ENCODE data around the gene MB.

MB gene

DNA sequence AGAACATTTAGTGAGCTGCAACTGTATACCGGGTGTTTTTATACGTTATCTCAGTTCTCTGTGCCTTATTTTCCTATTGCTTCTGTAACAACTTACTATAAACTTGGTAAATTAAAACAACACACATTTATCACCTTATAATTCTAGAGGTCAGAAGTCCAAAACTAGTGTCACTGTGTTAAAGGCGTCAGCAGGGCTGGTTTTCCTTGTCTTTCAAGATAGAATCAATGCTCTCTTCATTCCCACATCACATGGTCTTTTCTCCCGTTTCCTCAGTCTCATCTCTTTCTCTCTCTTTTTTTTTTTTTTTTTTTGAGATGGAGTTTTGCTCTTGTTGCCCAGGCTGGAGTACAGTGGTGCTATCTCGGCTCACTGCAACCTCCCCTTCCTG is 36.1 kb downstream of the MB start:
- H3K9me3 Mint-ChIP-seq, result no peaks in the 10 kb centered on the region
- H3K4me3 Mint-ChIP-seq, result no peak overlapping the region
- H3K4me1 Mint-ChIP-seq, result no peaks in the 10 kb centered on the region
- no peaks in the 10 kb centered on the region for H3K36me3 Mint-ChIP-seq
- H3K27ac Mint-ChIP-seq, result no peak overlapping the region
- H3K27me3 Mint-ChIP-seq, result peaks cover 1% of the 10 kb centered on the region

- peaks cover 1% of the 10 kb centered on the region for H3K27me3 Mint-ChIP-seq
- no peaks in the 10 kb centered on the region for H3K36me3 Mint-ChIP-seq
- no peak overlapping the region for H3K4me3 Mint-ChIP-seq
- H3K4me1 Mint-ChIP-seq, result no peaks in the 10 kb centered on the region
- no peak overlapping the region for H3K27ac Mint-ChIP-seq
- H3K9me3 Mint-ChIP-seq, result no peaks in the 10 kb centered on the region
Measured at GRCh38 chr22:35580351-35581022, 36.6 kb downstream of the MB start.

GRCh38 chr22:35578836-35579575 is 38.1 kb downstream of the MB start:
- H3K4me1 Mint-ChIP-seq, result no peaks in the 10 kb centered on the region
- H3K9me3 Mint-ChIP-seq, result no peaks in the 10 kb centered on the region
- H3K4me3 Mint-ChIP-seq, result no peak overlapping the region
- no peak overlapping the region for H3K27ac Mint-ChIP-seq
- H3K27me3 Mint-ChIP-seq, result peaks cover 1% of the 10 kb centered on the region
- no peaks in the 10 kb centered on the region for H3K36me3 Mint-ChIP-seq

- Mint-ChIP-seq H3K27me3 (peaks cover under 1% of the 10 kb centered on the region), H3K4me3 (no peak overlapping the region), H3K27ac (no peak overlapping the region), H3K36me3 (no peaks in the 10 kb centered on the region), H3K4me1 (no peaks in the 10 kb centered on the region), H3K9me3 (no peaks in the 10 kb centered on the region)
Measured at GRCh38 chr22:35577799-35578659, 39.1 kb downstream of the MB start.

- Mint-ChIP-seq H3K27ac (no peak overlapping the region), H3K4me3 (no peak overlapping the region), H3K36me3 (no peaks in the 10 kb centered on the region), H3K4me1 (no peaks in the 10 kb centered on the region), H3K27me3 (no peaks in the 10 kb centered on the region), H3K9me3 (no peaks in the 10 kb centered on the region)
Measured at GRCh38 chr22:35576671-35577070, 40.5 kb downstream of the MB start.

GRCh38 chr22:35575116-35575748 is 41.9 kb downstream of the MB start:
- Mint-ChIP-seq H3K4me3 (no peak overlapping the region), H3K27me3 (no peaks in the 10 kb centered on the region), H3K4me1 (no peaks in the 10 kb centered on the region), H3K27ac (no peak overlapping the region), H3K36me3 (no peaks in the 10 kb centered on the region), H3K9me3 (no peaks in the 10 kb centered on the region)

- Mint-ChIP-seq H3K4me3 (no peak overlapping the region), H3K4me1 (no peaks in the 10 kb centered on the region), H3K36me3 (no peaks in the 10 kb centered on the region), H3K27ac (no peak overlapping the region), H3K27me3 (no peaks in the 10 kb centered on the region), H3K9me3 (no peaks in the 10 kb centered on the region)
Measured at GRCh38 chr22:35572556-35572955, 44.6 kb downstream of the MB start.

GRCh38 chr22:35570686-35571194 is 46.4 kb downstream of the MB start:
- no peaks in the 10 kb centered on the region for H3K27me3 Mint-ChIP-seq
- no peak overlapping the region for H3K4me3 Mint-ChIP-seq
- no peaks in the 10 kb centered on the region for H3K9me3 Mint-ChIP-seq
- no peaks in the 10 kb centered on the region for H3K4me1 Mint-ChIP-seq
- H3K27ac Mint-ChIP-seq, result no peak overlapping the region
- no peaks in the 10 kb centered on the region for H3K36me3 Mint-ChIP-seq

DNA sequence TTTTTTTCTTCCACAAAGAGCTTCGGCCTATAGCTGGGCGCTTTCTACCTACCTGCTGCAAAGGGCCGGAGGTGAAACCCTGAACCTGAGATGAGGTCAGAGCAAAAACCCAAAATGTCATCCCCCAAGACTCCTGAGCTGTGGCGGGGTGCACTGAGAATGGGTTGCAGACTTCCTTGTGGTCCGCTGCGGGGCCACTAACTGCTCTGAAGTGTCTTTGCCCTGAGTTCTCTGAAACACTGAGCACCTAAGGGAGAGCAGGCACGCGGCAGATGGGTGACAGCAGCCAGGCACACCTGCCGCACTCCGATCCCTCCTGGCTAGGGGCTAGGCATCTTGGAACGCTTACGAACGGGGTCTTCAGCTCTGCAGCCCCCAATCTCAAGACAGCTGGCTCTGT is 47.2 kb downstream of the MB start:
- Mint-ChIP-seq H3K4me1 (no peaks in the 10 kb centered on the region), H3K27me3 (no peaks in the 10 kb centered on the region)

GRCh38 chr22:35568751-35569739 is 48.1 kb downstream of the MB start:
- no peaks in the 10 kb centered on the region for H3K36me3 Mint-ChIP-seq
- no peaks in the 10 kb centered on the region for H3K4me1 Mint-ChIP-seq
- no peak overlapping the region for H3K4me3 Mint-ChIP-seq
- H3K27me3 Mint-ChIP-seq, result no peaks in the 10 kb centered on the region
- no peak overlapping the region for H3K27ac Mint-ChIP-seq
- no peaks in the 10 kb centered on the region for H3K9me3 Mint-ChIP-seq

More for the DNA sequence above, 47.2 kb downstream of the MB start:
- no peaks in the 10 kb centered on the region for H3K36me3 Mint-ChIP-seq
- H3K27ac Mint-ChIP-seq, result no peak overlapping the region
- no peak overlapping the region for H3K4me3 Mint-ChIP-seq
- no peaks in the 10 kb centered on the region for H3K9me3 Mint-ChIP-seq

- Mint-ChIP-seq H3K36me3 (no peaks in the 10 kb centered on the region), H3K27me3 (no peaks in the 10 kb centered on the region), H3K4me1 (no peaks in the 10 kb centered on the region), H3K4me3 (no peak overlapping the region), H3K27ac (no peak overlapping the region), H3K9me3 (no peaks in the 10 kb centered on the region)
Measured at GRCh38 chr22:35567351-35568141, 49.6 kb downstream of the MB start.

DNA sequence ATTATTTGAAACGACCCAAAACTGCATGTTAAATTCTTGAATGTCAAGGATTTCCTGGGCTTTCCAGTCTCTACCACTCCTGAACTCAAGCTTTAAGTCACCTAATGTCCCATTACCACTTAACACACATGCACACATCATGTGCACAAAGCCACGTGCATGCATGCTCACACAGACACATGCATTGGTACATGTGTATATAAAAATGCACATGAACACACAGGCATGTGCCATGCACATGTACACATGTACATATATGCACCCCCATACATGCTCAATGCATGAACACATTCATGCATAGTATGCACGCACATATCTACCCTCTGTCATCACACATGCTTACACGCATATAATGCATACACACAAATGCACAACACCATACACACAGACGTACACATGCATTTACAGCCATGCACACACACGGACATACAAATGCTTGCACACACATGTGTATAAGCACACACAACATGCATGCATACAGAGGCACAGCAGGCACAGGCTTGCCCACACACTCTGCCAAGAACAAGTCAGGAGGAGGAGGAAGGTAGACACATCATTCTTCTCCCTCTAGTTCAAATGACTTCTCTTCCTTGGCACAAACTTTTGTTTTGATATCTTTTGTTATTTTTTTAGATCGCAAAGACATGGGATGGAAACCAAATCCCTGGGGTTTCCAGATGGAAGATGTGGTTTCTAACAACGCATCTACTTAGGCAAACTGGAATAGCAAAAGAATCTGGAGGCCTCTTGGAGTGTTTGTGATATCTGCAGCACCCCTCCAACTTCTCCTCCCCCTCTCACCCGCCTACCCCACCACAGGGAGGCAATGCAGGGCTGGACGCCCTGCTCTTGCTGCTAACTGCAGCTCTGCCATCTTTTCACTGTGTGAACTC is 51.9 kb downstream of the MB start:
- H3K4me3 Mint-ChIP-seq, result no peak overlapping the region
- H3K27me3 Mint-ChIP-seq, result no peaks in the 10 kb centered on the region
- H3K27ac Mint-ChIP-seq, result no peak overlapping the region

DNA sequence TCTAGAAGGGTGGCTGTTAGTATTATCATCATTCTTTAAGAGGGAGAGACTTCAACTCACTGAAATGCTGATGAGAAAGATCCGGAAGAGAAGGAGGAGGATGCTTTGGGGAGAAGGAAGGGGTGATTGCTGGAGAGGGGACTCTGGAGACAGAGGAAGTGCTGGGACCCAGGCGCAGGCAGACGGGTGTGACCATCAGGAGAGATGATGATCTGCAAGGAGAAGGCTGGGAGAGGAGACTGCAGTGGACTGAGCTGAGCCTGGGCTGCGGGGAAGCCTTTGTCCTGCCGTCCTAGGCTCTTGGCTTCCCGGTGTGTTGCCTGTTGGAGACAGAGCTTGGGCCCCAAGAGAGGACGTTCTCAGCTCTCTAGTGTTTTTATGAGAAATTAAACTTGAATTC is 53.9 kb downstream of the MB start:
- H3K36me3 Mint-ChIP-seq, result no peaks in the 10 kb centered on the region
- H3K4me1 Mint-ChIP-seq, result peaks cover under 1% of the 10 kb centered on the region
- no peaks in the 10 kb centered on the region for H3K27me3 Mint-ChIP-seq
- H3K4me3 Mint-ChIP-seq, result no peak overlapping the region
- H3K27ac Mint-ChIP-seq, result no peak overlapping the region
- no peaks in the 10 kb centered on the region for H3K9me3 Mint-ChIP-seq

More for the DNA sequence above, 51.9 kb downstream of the MB start:
- Mint-ChIP-seq H3K4me1 (no peaks in the 10 kb centered on the region), H3K36me3 (no peaks in the 10 kb centered on the region), H3K9me3 (no peaks in the 10 kb centered on the region)

Measured in activated naive CD4-positive, alpha-beta T cell treated with anti-CD3 and anti-CD28 coated beads, Interleukin-2, amount 50 U/mL, for 24 hours (primary cell).